GM12873 (cell line): ENCODE measurements around the gene ZNF474.

Source experiments
- CTCF ChIP-seq: IDR thresholded peaks from 2 replicates; pipeline ENCODE4 v1.5.1; 2012; ENCODE audit warnings: low read depth, mild to moderate bottlenecking, moderate library complexity, low read length, control low read depth; ENCODE audit not compliant: insufficient read depth; ENCODE audit errors: missing control alignments

ZNF474 gene

GRCh38 chr5:122137702-122138101, 8.4 kb downstream of the ZNF474 start:
- no peak for TF ChIP-seq CTCF

- no peak for TF ChIP-seq CTCF
Observed at GRCh38 chr5:122138356-122138755, 9.0 kb downstream of the ZNF474 start.

GRCh38 chr5:122140900-122141299, 11.6 kb downstream of the ZNF474 start:
- TF ChIP-seq CTCF, result no peak

GRCh38 chr5:122141751-122142150, 12.4 kb downstream of the ZNF474 start:
- TF ChIP-seq CTCF, result no peak

GRCh38 chr5:122142480-122143164, 13.3 kb downstream of the ZNF474 start:
- TF ChIP-seq CTCF, result no peak

- TF ChIP-seq CTCF, result no peak
Observed at GRCh38 chr5:122144236-122144635, 14.9 kb downstream of the ZNF474 start.

GRCh38 chr5:122145906-122146305, 16.6 kb downstream of the ZNF474 start:
- no peak for TF ChIP-seq CTCF
